Measurements from ENCODE around the gene JMJD1C.

- TF ChIP-seq GATA2 (IDR thresholded peaks at IDR 0.05; ENCODE audit: low read depth, low read length) (no peak), GATA3 (IDR thresholded peaks at IDR 0.05; ENCODE audit: low read depth, low read length) (no peak)
Measured at GRCh38 chr10:63481815-63482421, 16.1 kb upstream of the JMJD1C start.

All from SH-SY5Y (cell line).